HG02938 (cell line): Measurements from ENCODE around the gene XPO1.

ENCODE experiments used
- ATAC-seq: cut with Tn5 transposase; IDR thresholded peaks from one replicate; pipeline ENCODE4 v1.9.1; 2021; ENCODE audit warnings: mild to moderate bottlenecking, moderate library complexity; ENCODE audit not compliant: unreplicated experiment

The XPO1 gene

DNA sequence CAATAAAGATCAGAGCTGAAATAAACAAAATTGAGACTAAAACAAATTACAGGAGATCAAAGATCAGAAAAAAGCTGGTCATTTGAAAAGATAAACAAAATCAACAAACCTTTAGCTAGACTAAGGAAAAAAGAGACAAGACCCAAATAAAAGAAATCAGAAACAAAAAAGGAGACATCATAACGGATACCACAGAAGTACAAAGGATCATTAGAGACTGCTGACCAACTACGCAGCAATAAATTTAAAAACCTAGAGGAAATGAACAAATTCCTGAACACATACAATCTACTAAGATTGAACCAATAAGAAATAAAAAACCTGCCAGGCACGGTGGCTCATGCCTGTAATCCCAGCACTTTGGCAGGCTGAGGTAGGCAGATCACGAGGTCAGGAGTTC lies 101.0 kb downstream of the XPO1 start:
- ATAC-seq = no peak

DNA sequence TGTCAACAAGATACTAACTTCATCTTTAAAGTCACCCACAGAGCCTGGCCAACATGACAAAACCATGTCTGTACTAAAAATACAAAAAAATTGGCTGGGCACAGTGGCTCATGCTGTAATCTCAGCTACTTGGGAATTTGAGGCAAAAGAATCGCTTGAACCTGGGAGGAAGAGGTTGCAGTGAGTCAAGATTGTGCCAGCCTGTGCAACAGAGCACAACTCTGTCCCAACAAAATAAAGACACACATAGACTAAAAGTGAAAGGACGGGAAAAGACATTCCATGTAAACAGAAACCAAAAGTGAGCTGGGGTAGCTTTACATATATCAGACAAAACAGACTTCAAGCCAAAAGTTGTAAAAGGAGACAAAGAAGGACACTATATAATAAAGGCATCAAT lies 102.1 kb downstream of the XPO1 start:
- ATAC-seq = no peak

DNA sequence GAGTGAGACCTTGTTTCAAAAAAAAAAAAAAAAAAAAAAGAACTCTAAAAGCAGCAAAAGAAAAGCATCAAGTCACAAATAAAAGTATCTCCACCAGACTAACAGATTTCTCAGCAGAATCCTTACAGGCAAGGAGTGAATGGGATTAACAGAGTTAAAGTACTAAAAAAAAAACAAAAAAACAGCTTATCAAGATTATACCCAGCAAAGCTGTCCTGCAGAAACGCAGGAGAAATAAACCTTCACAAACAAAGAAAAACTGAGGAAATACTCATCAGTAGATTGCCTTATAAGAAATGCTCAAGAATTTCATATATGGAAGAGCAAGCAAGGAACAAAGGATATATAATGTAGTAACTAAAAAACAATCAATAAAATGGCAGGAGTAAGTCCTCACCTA lies 102.9 kb downstream of the XPO1 start:
- ATAC-seq = no peak

GRCh38 chr2:61434314-61434713 lies 103.8 kb downstream of the XPO1 start:
- ATAC-seq = no peak

GRCh38 chr2:61433606-61434005 lies 104.5 kb downstream of the XPO1 start:
- no peak for ATAC-seq

DNA sequence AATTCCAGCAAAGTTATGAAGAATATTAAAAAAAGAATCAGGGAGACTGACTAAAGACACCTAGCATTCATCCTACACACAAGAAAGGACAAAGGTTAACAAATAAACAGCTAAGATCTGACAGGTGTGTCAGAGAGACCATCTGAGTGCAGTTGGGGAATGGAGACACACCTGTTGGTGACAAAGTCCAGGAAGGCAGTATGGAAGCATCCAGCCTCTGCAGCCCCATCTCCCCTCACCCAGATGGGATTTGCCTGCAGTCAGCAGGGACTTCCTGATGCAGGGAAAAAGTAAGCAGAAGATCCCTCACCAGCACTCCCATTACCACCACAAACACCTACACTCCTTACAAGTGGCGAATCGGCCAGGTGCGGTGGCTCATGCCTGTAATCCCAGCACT lies 105.2 kb downstream of the XPO1 start:
- ATAC-seq = no peak

- ATAC-seq = no peak
Measured at GRCh38 chr2:61431345-61431744, 106.8 kb downstream of the XPO1 start.
